ENCODE data around the gene KIAA0513.

Gene KIAA0513

DNA sequence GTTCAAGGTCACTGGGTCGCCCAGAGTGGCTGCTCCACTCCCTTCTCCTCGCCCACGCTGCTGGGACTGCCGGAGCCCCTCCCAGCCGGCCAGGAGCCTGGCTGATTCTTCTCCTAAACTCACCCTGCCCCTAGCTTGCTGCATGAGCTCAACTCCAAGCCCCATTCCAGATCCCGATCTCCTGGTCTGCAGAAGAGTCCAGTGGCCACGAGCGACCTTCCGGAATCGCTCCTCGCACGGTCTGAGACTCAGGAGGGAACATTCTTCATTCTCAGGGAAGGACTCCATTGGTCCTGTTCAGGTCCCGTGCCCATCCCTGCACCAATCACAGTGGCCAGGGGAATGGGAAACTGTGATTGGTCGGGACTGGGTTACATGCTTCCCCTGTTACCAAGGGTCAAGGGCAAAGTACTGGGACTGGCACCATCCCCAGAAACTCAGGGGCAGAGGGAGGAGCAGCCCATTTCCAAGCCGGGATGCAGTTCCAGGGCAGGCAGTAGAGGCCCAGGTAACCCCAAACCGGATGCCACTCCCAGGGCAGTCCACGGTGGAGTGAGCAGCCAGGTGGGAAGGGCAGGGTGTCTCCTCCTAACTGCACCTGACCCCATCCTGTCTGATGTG lies 109.2 kb downstream of the KIAA0513 start:
- DNase-seq (ENCODE audit: low read depth), result no peak

GRCh38 chr16:85137323-85138072 lies 109.9 kb downstream of the KIAA0513 start:
- DNase-seq (ENCODE audit: low read depth), result no peak

- DNase-seq (ENCODE audit: low read depth), result no peak
Measured at GRCh38 chr16:85138073-85138824, 110.7 kb downstream of the KIAA0513 start.

DNA sequence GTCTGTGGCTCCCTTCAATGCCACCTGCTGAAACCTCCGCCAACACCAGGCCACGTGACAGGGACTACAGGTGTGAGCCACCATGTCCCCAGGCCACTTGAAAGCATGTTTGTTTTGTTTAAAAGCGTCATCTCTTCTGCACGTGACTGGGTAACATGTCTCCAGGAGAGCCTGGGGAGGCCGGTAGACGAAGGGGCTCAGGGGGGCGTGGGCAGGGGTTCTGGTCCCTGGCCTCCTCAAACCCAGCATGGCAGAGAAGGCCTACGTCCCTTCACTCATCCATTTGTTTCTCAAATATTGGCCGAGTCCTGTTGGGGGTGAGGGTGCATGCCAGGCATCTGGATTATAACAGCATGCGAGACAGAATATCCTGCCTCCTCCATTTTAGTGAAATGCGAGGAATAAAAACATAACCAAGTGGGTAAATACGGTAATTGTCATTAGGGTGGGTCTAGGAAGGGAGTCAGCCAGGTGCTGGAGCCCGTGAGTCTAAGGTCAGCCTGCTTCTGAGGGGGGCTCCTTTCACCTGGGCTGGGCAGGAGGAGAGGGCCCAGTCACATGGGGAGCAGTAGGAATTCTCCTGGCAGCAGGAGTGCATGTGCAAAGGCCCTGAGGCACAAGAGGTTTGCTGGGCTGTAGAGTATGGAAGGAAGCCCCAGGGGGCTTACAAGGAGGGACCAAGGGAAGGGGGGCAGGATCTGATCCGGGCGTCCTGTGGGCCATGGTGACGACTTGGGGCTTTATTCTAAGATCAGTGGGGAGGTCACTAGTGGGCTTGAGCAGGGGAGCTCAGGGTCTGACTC lies 111.4 kb downstream of the KIAA0513 start:
- DNase-seq (ENCODE audit: low read depth), result no peak

- no peak for DNase-seq (ENCODE audit: low read depth)
Measured at GRCh38 chr16:85139881-85140339, 112.3 kb downstream of the KIAA0513 start.

GRCh38 chr16:85140455-85141012 lies 112.9 kb downstream of the KIAA0513 start:
- no peak for DNase-seq (ENCODE audit: low read depth)

DNA sequence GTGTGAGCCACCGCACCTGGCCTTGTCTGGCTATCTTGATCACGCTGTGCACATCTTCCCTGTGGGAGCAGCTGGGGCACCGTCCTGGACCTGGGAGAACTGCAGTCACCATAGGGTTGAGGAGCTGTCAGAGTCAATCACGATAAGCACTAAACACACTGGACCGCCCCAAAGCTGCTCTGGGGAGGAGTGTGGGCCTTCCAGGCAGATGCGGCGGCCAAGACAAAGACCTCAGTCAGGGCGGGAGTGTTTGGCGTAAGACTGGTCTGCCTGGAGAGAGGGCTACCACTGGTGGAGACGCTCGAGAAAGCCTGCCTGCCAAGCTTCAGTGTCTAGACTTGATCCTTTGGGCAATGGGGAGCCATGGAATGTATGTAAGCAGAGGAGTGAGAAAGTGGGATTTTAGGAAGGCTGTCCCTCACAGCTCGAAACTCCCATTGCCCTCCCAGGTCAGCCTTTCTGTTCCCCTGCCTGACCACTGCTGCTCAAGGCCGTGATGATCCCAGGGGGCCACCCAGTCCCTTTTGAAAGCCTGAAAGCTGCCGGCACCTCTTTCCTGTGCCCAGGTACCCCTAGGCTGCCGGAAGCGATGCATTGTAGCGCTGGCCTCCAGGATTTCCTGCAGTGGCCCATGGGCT lies 114.0 kb downstream of the KIAA0513 start:
- no peak for DNase-seq (ENCODE audit: low read depth)

DNA sequence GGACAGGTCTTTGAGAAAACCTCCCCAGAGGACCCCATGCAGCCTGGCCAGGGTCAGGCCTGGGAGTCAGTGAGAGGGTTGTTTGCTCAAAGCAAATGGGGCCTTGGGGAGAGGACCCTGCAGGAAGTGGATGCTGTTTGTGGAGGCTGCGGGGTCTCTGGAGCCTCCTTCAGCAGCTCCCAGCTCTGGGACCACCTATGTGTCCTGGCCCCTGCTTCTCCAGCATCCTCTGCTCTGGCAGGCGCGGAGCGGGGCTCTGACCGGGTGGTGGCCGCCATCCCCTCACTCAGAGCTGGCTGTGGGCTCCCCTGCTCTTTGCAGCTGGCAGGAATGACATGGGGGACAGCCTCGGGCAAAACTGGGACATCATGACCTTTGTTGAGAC lies 114.5 kb downstream of the KIAA0513 start:
- no peak for DNase-seq (ENCODE audit: low read depth)

- no peak for DNase-seq (ENCODE audit: low read depth)
Measured at GRCh38 chr16:85142771-85143211, 115.2 kb downstream of the KIAA0513 start.

Data from stimulated activated CD4-positive, alpha-beta T cell treated with anti-CD3 and anti-CD28 coated beads, Interleukin-2, amount 100 ng/mL, for 4 hours (primary cell).